Measurements from ENCODE around the gene SLC10A7. TPM values are rescaled to one million over a fixed set of nuclear protein-coding genes. Genes with fewer than 3 reads are reported as not detected.
A peak's percentile ranks its signal among the peaks of the same experiment; 100 is the strongest.

The SLC10A7 gene
- total and polyA plus RNA-seq, 2 experiments from 2014 or later, result 8.3 to 21.2 TPM

DNA sequence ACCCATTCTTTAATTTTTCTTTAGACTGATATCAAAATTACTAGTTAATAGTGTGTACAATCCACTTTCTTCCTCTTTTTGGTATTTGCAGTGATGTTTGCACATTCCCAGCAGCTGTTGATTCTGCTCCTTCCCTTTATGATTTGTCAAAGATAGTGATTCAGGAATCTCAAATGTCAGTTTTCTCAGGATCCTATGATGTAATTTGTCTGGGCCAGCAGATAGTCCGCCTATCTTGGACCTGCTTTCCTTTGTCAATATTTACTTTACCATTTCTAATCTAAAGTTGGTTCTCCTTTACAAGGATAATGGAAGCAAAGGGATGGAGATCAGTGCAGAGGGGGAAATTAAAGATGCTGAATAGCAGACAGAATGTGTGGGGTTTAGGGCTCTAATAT, 185.3 kb downstream of the SLC10A7 start:
- Histone ChIP-seq H2AFZ (no peak overlapping the region), H3K4me2 (no peak overlapping the region), H3K36me3 (replicated peaks; ENCODE audit: insufficient read depth, low read depth) (no peaks in the 10 kb centered on the region), H3K27me3 (no peaks in the 10 kb centered on the region), H3K27ac (no peak overlapping the region), H3K79me2 (no peaks in the 10 kb centered on the region), H3K4me3 (no peak overlapping the region), H3K4me1 (ENCODE audit: insufficient read depth) (peaks cover 9% of the 10 kb centered on the region), H4K20me1 (ENCODE audit: insufficient read depth, poor library complexity, severe bottlenecking) (no peaks in the 10 kb centered on the region), H3K9me3 (ENCODE audit: low read depth) (no peaks in the 10 kb centered on the region), H3K9me2 (replicated peaks; ENCODE audit: insufficient read depth) (no peaks in the 10 kb centered on the region)
- no peak for DNase-seq (ENCODE audit: low spot score)
- no peak for TF ChIP-seq EZH2 (IDR thresholded peaks at IDR 0.05; ENCODE audit: borderline replicate concordance)
- WGBS (ENCODE audit: low lambda C conversion rate, missing lambda C conversion rate), result 29% methylated on average over 1 of the region's 1 CpG

DNA sequence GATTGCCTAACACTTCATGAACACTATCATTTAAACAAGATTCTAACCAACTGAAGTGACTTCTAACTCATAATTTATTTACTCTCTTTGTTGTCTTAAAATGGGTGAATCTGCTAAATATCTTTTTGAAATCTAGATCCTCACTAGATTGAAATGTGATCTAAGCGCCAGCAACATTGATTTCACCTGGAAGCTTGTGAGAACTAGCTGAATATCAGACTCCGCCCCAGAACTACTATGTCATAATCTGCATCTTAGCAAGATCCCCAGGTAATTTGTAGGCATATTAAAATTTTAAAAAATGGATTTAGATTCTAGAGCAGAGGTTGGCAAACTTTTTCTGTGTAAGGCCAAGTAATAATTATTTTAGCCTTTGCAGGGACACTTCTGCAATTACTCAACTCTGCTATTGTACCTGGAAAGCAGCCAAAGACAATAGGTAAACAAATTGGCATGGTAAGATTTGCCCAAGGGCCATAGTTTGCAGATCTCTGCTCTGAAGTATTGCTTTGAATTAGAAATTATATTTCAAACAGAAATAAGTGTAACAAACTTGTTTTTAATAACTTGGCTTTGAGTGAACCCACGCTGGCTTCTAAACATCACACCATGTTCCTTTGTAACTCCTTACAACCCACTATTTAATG, 185.9 kb downstream of the SLC10A7 start:
- no peak overlapping the region for H3K4me2 ChIP-seq
- H3K27me3 ChIP-seq, result no peaks in the 10 kb centered on the region
- no peak overlapping the region for H3K27ac ChIP-seq
- H3K9me3 ChIP-seq (ENCODE audit: low read depth), result no peaks in the 10 kb centered on the region
- DNase-seq (ENCODE audit: low spot score), result no peak
- TF ChIP-seq EZH2 (IDR thresholded peaks at IDR 0.05; ENCODE audit: borderline replicate concordance), result no peak
- peaks cover 9% of the 10 kb centered on the region for H3K4me1 ChIP-seq (ENCODE audit: insufficient read depth)
- H3K4me3 ChIP-seq, result no peak overlapping the region
- no peaks in the 10 kb centered on the region for H3K9me2 ChIP-seq (replicated peaks; ENCODE audit: insufficient read depth)
- H4K20me1 ChIP-seq (ENCODE audit: insufficient read depth, poor library complexity, severe bottlenecking), result no peaks in the 10 kb centered on the region
- H2AFZ ChIP-seq, result no peak overlapping the region
- WGBS (ENCODE audit: low lambda C conversion rate, missing lambda C conversion rate), result 84% methylated on average over 3 of the region's 3 CpGs
- no peaks in the 10 kb centered on the region for H3K79me2 ChIP-seq
- no peaks in the 10 kb centered on the region for H3K36me3 ChIP-seq (replicated peaks; ENCODE audit: insufficient read depth, low read depth)

DNA sequence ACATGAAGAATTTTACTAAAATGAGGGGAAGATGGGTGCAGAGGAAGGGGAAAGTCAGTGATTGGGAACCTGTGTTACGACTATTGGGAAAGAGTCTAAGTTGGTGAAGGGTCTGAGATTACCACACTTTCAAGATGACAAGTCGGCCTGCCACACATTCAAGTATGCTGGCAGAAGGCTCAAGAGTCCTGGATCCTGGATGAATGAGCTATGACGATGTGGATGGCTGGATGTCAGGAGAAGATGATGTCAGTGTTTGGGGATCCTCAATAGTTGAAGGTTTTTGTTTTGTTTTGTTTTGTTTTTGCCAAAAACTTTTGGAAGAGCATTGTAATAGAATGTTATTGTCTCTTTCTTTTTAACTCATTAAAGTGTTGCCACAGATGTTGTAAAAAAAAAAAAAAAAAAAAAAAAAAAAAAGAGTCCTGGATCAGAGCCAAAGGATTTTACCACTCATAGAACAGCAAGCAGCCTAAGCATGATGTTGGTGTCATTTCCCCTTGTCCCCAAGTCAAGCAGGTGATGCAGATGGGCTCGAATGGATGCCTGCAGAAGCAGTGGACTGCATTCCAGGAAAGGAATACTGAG, 186.8 kb downstream of the SLC10A7 start:
- DNase-seq (ENCODE audit: low spot score), result no peak
- H3K9me3 ChIP-seq (ENCODE audit: low read depth), result no peaks in the 10 kb centered on the region
- H3K27me3 ChIP-seq, result no peaks in the 10 kb centered on the region
- no peaks in the 10 kb centered on the region for H3K36me3 ChIP-seq (replicated peaks; ENCODE audit: insufficient read depth, low read depth)
- H3K9me2 ChIP-seq (replicated peaks; ENCODE audit: insufficient read depth), result no peaks in the 10 kb centered on the region
- H3K27ac ChIP-seq, result no peak overlapping the region
- H2AFZ ChIP-seq, result no peak overlapping the region
- peaks cover 9% of the 10 kb centered on the region for H3K4me1 ChIP-seq (ENCODE audit: insufficient read depth)
- H3K4me2 ChIP-seq, result no peak overlapping the region
- WGBS (ENCODE audit: low lambda C conversion rate, missing lambda C conversion rate), result 90% methylated on average over 4 of the region's 4 CpGs
- no peak overlapping the region for H3K4me3 ChIP-seq
- no peaks in the 10 kb centered on the region for H3K79me2 ChIP-seq
- H4K20me1 ChIP-seq (ENCODE audit: insufficient read depth, poor library complexity, severe bottlenecking), result no peaks in the 10 kb centered on the region
- TF ChIP-seq EZH2 (IDR thresholded peaks at IDR 0.05; ENCODE audit: borderline replicate concordance) (no peak), EZH2phosphoT487 (IDR thresholded peaks at IDR 0.05; ENCODE audit: low read depth, severe bottlenecking, unreplicated experiment) (no peak), CTCF (IDR thresholded peaks at IDR 0.05; ENCODE audit: poor library complexity) (no peak)

- Histone ChIP-seq H3K27ac (no peak overlapping the region), H3K9me3 (ENCODE audit: low read depth) (no peaks in the 10 kb centered on the region), H3K36me3 (replicated peaks; ENCODE audit: insufficient read depth, low read depth) (no peaks in the 10 kb centered on the region), H3K27me3 (no peaks in the 10 kb centered on the region), H4K20me1 (ENCODE audit: insufficient read depth, poor library complexity, severe bottlenecking) (no peaks in the 10 kb centered on the region), H3K9me2 (replicated peaks; ENCODE audit: insufficient read depth) (no peaks in the 10 kb centered on the region), H3K4me3 (no peak overlapping the region), H3K4me2 (peak overlapping the region; percentile 41), H2AFZ (no peak overlapping the region), H3K79me2 (no peaks in the 10 kb centered on the region), H3K4me1 (ENCODE audit: insufficient read depth) (peaks cover 9% of the 10 kb centered on the region)
- DNase-seq (ENCODE audit: low spot score), result no peak
- TF ChIP-seq EZH2 (IDR thresholded peaks at IDR 0.05; ENCODE audit: borderline replicate concordance) (no peak), CTCF (IDR thresholded peaks at IDR 0.05; ENCODE audit: poor library complexity) (no peak), EZH2phosphoT487 (IDR thresholded peaks at IDR 0.05; ENCODE audit: low read depth, severe bottlenecking, unreplicated experiment) (no peak)
- WGBS (ENCODE audit: low lambda C conversion rate, missing lambda C conversion rate), result 48% methylated on average over 2 of the region's 2 CpGs
These were observed 187.9 kb downstream of the SLC10A7 start for GRCh38 chr4:146333895-146334262.
